Measurements from ENCODE around the gene ASIP.
A peak's percentile ranks its signal among the peaks of the same experiment; 100 is the strongest.
"Not testable (repeated sequence)": the region's sequence is repeated elsewhere in the genome, so short reads cannot be mapped to it uniquely, and the experiment has no call there.

ASIP gene

GRCh38 chr20:34263468-34263867 lies 22.2 kb downstream of the ASIP start:
- CTCF ChIA-PET; H3K27me3 ChIP-seq (replicated peaks in 2 of 5; ENCODE audit: control insufficient read depth in 4 of 5, insufficient read depth in 5 of 5, low read length in 4 of 5); H3K9me3 ChIP-seq (ENCODE audit: control extremely low read depth in 1 of 5, control insufficient read depth in 4 of 5, insufficient read depth in 2 of 5, low read depth in 1 of 5, low read length in 4 of 5); DNase-seq; H3K4me3 ChIP-seq (ENCODE audit: control insufficient read depth in 1 of 7, extremely low read depth in 1 of 7, insufficient read depth in 4 of 7, low read depth in 2 of 7, low read length in 6 of 7); H3K27ac ChIP-seq (ENCODE audit: insufficient read depth in 1 of 2, low read depth in 1 of 2, low read length in 2 of 2, poor library complexity in 1 of 2, severe bottlenecking in 2 of 2); POLR2A ChIA-PET; H3K36me3 ChIP-seq (ENCODE audit: control insufficient read depth in 4 of 4, insufficient read depth in 4 of 4, low read length in 3 of 4); H3K4me1 ChIP-seq (ENCODE audit: control extremely low read depth in 1 of 4, control insufficient read depth in 4 of 4, insufficient read depth in 4 of 4, low read length in 3 of 4): not testable (repeated sequence)
- 95% methylated on average over 3 of the region's 8 CpGs for WGBS (ENCODE audit: insufficient coverage)

GRCh38 chr20:34264141-34264540 lies 22.9 kb downstream of the ASIP start:
- ChIA-PET CTCF (no interaction called here), POLR2A (no interaction called here)
- no peak overlapping the region for H3K27ac ChIP-seq (ENCODE audit: insufficient read depth in 1 of 2, low read depth in 1 of 2, low read length in 2 of 2, poor library complexity in 1 of 2, severe bottlenecking in 2 of 2)
- DNase-seq, result no peak
- H3K4me1 ChIP-seq (ENCODE audit: control extremely low read depth in 1 of 4, control insufficient read depth in 4 of 4, insufficient read depth in 4 of 4, low read length in 3 of 4), result peaks cover 0 to 6% (median 4%) of the 10 kb centered on the region in 4 experiments
- peaks cover 0 to 3% (median 0%) of the 10 kb centered on the region in 5 experiments for H3K27me3 ChIP-seq (replicated peaks in 2 of 5; ENCODE audit: control insufficient read depth in 4 of 5, insufficient read depth in 5 of 5, low read length in 4 of 5)
- no peak overlapping the region for H3K4me3 ChIP-seq (ENCODE audit: control insufficient read depth in 1 of 7, extremely low read depth in 1 of 7, insufficient read depth in 4 of 7, low read depth in 2 of 7, low read length in 6 of 7)
- 95% methylated on average over 5 of the region's 5 CpGs for WGBS (ENCODE audit: insufficient coverage)
- H3K36me3 ChIP-seq (ENCODE audit: control insufficient read depth in 4 of 4, insufficient read depth in 4 of 4, low read length in 3 of 4), result no peaks in the 10 kb centered on the region
- no peaks in the 10 kb centered on the region for H3K9me3 ChIP-seq (ENCODE audit: control extremely low read depth in 1 of 5, control insufficient read depth in 4 of 5, insufficient read depth in 2 of 5, low read depth in 1 of 5, low read length in 4 of 5)

- H3K4me3 ChIP-seq (ENCODE audit: control insufficient read depth in 1 of 7, extremely low read depth in 1 of 7, insufficient read depth in 4 of 7, low read depth in 2 of 7, low read length in 6 of 7), result no peak overlapping the region
- peaks cover 0 to 10% (median 4%) of the 10 kb centered on the region in 4 experiments for H3K4me1 ChIP-seq (ENCODE audit: control extremely low read depth in 1 of 4, control insufficient read depth in 4 of 4, insufficient read depth in 4 of 4, low read length in 3 of 4)
- H3K36me3 ChIP-seq (ENCODE audit: control insufficient read depth in 4 of 4, insufficient read depth in 4 of 4, low read length in 3 of 4), result peaks cover 0 to 3% (median under 1%) of the 10 kb centered on the region in 4 experiments
- no peak overlapping the region for H3K27ac ChIP-seq (ENCODE audit: insufficient read depth in 1 of 2, low read depth in 1 of 2, low read length in 2 of 2, poor library complexity in 1 of 2, severe bottlenecking in 2 of 2)
- no peaks in the 10 kb centered on the region for H3K9me3 ChIP-seq (ENCODE audit: control extremely low read depth in 1 of 5, control insufficient read depth in 4 of 5, insufficient read depth in 2 of 5, low read depth in 1 of 5, low read length in 4 of 5)
- CTCF ChIA-PET, result interaction anchor here (1.2 kb wide), 1 partner anchor 13 kb away, joined by 3 read pairs; no protein-coding TSS in a partner anchor
- WGBS (ENCODE audit: insufficient coverage), result 96% methylated on average over 12 of the region's 12 CpGs
- DNase-seq, result no peak
- H3K27me3 ChIP-seq (replicated peaks in 2 of 5; ENCODE audit: control insufficient read depth in 4 of 5, insufficient read depth in 5 of 5, low read length in 4 of 5), result peaks cover 0 to 3% (median 0%) of the 10 kb centered on the region in 5 experiments
- POLR2A ChIA-PET, result interaction anchor here (0.6 kb wide), 2 partner anchors 99 to 636 kb away, joined by 3 to 4 read pairs; no protein-coding TSS in a partner anchor
These were observed 26.9 kb downstream of the ASIP start for GRCh38 chr20:34268145-34268544.

- Histone ChIP-seq H3K4me1 (ENCODE audit: control extremely low read depth in 1 of 4, control insufficient read depth in 4 of 4, insufficient read depth in 4 of 4, low read length in 3 of 4) (peaks cover 0 to 10% (median 4%) of the 10 kb centered on the region in 4 experiments), H3K27ac (ENCODE audit: insufficient read depth in 1 of 2, low read depth in 1 of 2, low read length in 2 of 2, poor library complexity in 1 of 2, severe bottlenecking in 2 of 2) (no peak overlapping the region), H3K36me3 (ENCODE audit: control insufficient read depth in 4 of 4, insufficient read depth in 4 of 4, low read length in 3 of 4) (peaks cover 0 to 12% (median 6%) of the 10 kb centered on the region in 4 experiments), H3K27me3 (replicated peaks in 2 of 5; ENCODE audit: control insufficient read depth in 4 of 5, insufficient read depth in 5 of 5, low read length in 4 of 5) (peaks cover 0 to 3% (median 0%) of the 10 kb centered on the region in 5 experiments), H3K4me3 (ENCODE audit: control insufficient read depth in 1 of 7, extremely low read depth in 1 of 7, insufficient read depth in 4 of 7, low read depth in 2 of 7, low read length in 6 of 7) (peak overlapping the region in 6 of 7 experiments; percentile 5 to 75 (median 56)), H3K9me3 (ENCODE audit: control extremely low read depth in 1 of 5, control insufficient read depth in 4 of 5, insufficient read depth in 2 of 5, low read depth in 1 of 5, low read length in 4 of 5) (no peaks in the 10 kb centered on the region)
- POLR2A ChIA-PET, result interaction anchor here (0.6 kb wide), 2 partner anchors 98 to 635 kb away, joined by 3 to 4 read pairs; no protein-coding TSS in a partner anchor
- WGBS (ENCODE audit: insufficient coverage), result 13% methylated on average over 55 of the region's 58 CpGs
- DNase-seq, result peak; percentile 36 to 72 (median 53)
- CTCF ChIA-PET, result interaction anchor here (1.2 kb wide), 1 partner anchor 14 kb away, joined by 3 read pairs; no protein-coding TSS in a partner anchor
These were observed 27.8 kb downstream of the ASIP start for GRCh38 chr20:34268851-34269636.

GRCh38 chr20:34269996-34270627 lies 28.9 kb downstream of the ASIP start:
- DNase-seq, result no peak
- 98% methylated on average over 7 of the region's 9 CpGs for WGBS (ENCODE audit: insufficient coverage)
- Histone ChIP-seq H3K27me3 (replicated peaks in 2 of 5; ENCODE audit: control insufficient read depth in 4 of 5, insufficient read depth in 5 of 5, low read length in 4 of 5) (peaks cover 0 to 3% (median 0%) of the 10 kb centered on the region in 5 experiments), H3K36me3 (ENCODE audit: control insufficient read depth in 4 of 4, insufficient read depth in 4 of 4, low read length in 3 of 4) (peaks cover 0 to 20% (median 6%) of the 10 kb centered on the region in 4 experiments), H3K9me3 (ENCODE audit: control extremely low read depth in 1 of 5, control insufficient read depth in 4 of 5, insufficient read depth in 2 of 5, low read depth in 1 of 5, low read length in 4 of 5) (no peaks in the 10 kb centered on the region), H3K4me1 (ENCODE audit: control extremely low read depth in 1 of 4, control insufficient read depth in 4 of 4, insufficient read depth in 4 of 4, low read length in 3 of 4) (peaks cover 0 to 10% (median 4%) of the 10 kb centered on the region in 4 experiments), H3K4me3 (ENCODE audit: control insufficient read depth in 1 of 7, extremely low read depth in 1 of 7, insufficient read depth in 4 of 7, low read depth in 2 of 7, low read length in 6 of 7) (no peak overlapping the region), H3K27ac (ENCODE audit: insufficient read depth in 1 of 2, low read depth in 1 of 2, low read length in 2 of 2, poor library complexity in 1 of 2, severe bottlenecking in 2 of 2) (no peak overlapping the region)
- ChIA-PET POLR2A (no interaction called here), CTCF (no interaction called here)

- Histone ChIP-seq H3K9me3 (ENCODE audit: control extremely low read depth in 1 of 5, control insufficient read depth in 4 of 5, insufficient read depth in 2 of 5, low read depth in 1 of 5, low read length in 4 of 5) (no peaks in the 10 kb centered on the region), H3K27ac (ENCODE audit: insufficient read depth in 1 of 2, low read depth in 1 of 2, low read length in 2 of 2, poor library complexity in 1 of 2, severe bottlenecking in 2 of 2) (no peak overlapping the region), H3K27me3 (replicated peaks in 2 of 5; ENCODE audit: control insufficient read depth in 4 of 5, insufficient read depth in 5 of 5, low read length in 4 of 5) (peaks cover 0 to 3% (median 0%) of the 10 kb centered on the region in 5 experiments), H3K4me1 (ENCODE audit: control extremely low read depth in 1 of 4, control insufficient read depth in 4 of 4, insufficient read depth in 4 of 4, low read length in 3 of 4) (peaks cover 0 to 10% (median 4%) of the 10 kb centered on the region in 4 experiments), H3K36me3 (ENCODE audit: control insufficient read depth in 4 of 4, insufficient read depth in 4 of 4, low read length in 3 of 4) (peaks cover 1 to 37% (median 13%) of the 10 kb centered on the region in 4 experiments), H3K4me3 (ENCODE audit: control insufficient read depth in 1 of 7, extremely low read depth in 1 of 7, insufficient read depth in 4 of 7, low read depth in 2 of 7, low read length in 6 of 7) (no peak overlapping the region)
- WGBS (ENCODE audit: insufficient coverage), result 100% methylated on average over 2 of the region's 2 CpGs
- POLR2A ChIA-PET, result interaction anchor here (0.6 kb wide), 1 partner anchor 113 kb away, joined by 3 read pairs; no protein-coding TSS in a partner anchor
- DNase-seq, result no peak
- CTCF ChIA-PET, result no interaction called here
These were observed 30.7 kb downstream of the ASIP start for GRCh38 chr20:34271956-34272355.

Measured in common myeloid progenitor, CD34-positive (primary cell).